T-helper 1 cell treated with Interleukin-12 subunit alpha and Interleukin-12 subunit beta and Interleukin-4 antibody, amounts not matched to agents 30 ng/mL and 1 ng/mL, for 36 hours (primary cell): ENCODE results near the gene SFT2D2. TPM values are rescaled to one million over a fixed set of nuclear protein-coding genes. Genes with fewer than 3 reads are reported as not detected.

Experiments
- intact Hi-C: fragments of 100-400 bp; cut with micrococcal nuclease; formaldehyde crosslinking; loops from one replicate; pipeline ENCODE4 v1.15.1; 2024
- total RNA-seq: library from RNA; stranded (reverse); gene quantifications from 2 replicates; pipeline ENCODE4 v1.2.3, GENCODE V29; 2022

Gene SFT2D2
- total RNA-seq, 1 donor from 2014 or later, result 86.4 TPM

DNA sequence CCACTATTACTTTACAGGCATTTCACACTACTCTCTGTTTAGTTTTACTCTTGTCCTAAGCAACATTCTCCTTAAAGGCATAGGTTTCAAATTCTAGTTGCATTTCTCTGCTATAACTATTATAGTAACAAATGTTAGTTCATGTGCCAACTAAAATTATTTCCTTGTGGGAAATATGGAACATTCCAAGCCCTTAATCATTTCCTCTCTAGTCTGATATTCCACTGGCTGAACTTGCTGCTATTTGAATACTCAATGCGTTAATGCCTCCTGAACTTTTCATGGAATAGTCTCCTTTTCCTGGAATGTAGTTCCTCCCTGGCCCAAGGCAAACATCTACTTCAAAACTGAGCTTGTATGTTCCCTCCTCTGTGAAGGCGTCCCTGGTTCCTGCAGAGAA is 35.6 kb downstream of the SFT2D2 start:
- intact Hi-C loops, result no loop called here

DNA sequence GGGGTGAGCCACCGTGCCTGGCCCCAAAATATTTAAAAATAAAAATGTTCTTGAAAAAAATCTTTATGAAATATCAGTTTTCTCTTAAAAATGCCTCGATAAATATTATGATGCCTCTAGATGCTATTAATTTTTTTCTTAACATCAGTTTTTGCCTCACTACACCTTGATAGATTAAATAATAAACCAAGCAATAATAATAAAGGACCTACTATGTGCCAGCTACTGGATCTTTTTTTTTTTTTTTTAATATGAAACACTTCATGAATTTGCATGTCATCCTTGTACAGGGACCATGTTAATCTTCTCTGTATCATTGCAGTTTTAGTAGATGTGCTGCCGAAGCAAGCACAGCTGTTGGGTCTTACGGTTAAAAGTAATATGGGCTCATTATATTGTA is 37.3 kb downstream of the SFT2D2 start:
- intact Hi-C loops, result no loop called here

- intact Hi-C loops, result no loop called here
Observed at GRCh38 chr1:168264296-168264695, 38.5 kb downstream of the SFT2D2 start.

- intact Hi-C loops, result no loop called here
Observed at GRCh38 chr1:168265596-168265995, 39.8 kb downstream of the SFT2D2 start.

DNA sequence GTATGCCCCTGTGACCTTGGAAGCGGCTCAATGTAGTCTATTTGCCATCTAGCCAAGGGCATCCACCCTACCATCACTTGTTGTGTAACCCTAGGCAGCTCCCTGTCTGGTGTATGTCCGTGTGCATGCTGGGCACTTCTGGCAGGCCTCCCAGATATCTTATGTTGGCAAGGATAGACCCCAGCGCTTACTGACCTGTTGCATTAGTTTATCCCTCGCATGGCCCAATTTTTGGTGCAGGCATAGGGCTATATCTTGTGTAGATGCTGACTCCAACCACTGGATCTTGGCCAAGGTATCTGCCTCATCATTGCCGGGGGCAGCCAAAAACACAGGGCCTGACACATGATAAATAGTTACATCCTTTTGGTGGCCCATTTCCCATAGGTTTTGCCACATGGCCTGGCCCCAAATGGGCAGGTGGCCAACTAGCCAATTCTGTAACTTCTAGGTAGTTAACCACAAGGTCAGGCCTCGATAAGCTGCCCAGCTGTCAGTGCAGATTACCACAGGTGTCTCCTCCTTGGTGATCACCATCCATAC is 40.9 kb downstream of the SFT2D2 start:
- intact Hi-C loops, result no loop called here

DNA sequence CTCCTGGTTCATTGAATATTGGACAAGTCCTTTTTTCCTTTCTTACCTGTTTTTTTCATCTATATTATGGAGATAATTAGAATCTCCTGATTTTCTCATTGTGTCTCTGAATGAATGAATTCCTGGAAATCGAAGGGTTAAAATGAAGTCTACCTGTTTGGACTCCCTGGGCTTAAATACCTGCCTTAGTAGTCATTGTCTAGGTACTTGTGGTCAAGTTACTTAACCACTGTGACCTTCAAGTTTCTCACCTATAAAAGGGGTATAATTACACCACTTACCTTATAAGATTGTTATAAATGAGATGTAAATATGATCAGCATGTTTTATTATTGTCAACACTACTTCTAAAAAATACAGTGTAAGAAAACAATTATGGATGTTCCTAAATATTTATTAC is 45.8 kb downstream of the SFT2D2 start:
- intact Hi-C loops, result no loop called here

DNA sequence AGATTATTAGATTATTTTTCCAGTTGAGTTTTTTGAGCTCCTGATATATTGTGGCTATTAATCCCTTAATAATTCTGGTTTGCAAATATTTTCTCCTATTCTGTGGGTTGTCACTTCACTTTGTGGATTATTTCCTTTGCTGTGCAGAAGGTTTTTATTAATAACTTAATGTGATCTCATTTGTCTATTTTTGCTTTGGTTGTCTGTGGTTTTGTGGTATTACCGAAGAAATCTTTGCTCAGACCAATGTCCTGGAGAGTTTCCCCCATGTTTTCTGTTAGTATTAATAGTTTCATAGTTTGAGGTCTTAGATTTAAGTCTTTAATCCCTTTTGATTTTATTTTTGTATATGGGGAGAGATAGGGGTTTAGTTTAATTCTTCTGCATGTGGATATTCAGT is 47.8 kb downstream of the SFT2D2 start:
- intact Hi-C loops, result no loop called here

GRCh38 chr1:168279253-168279652 is 53.4 kb downstream of the SFT2D2 start:
- intact Hi-C loops, result no loop called here

GRCh38 chr1:168280296-168280927 is 54.6 kb downstream of the SFT2D2 start, which contains the start of gene TBX19:
Gene TBX19 (plus strand): TSS chr1:168280877. CDS start chr1:168281091, 214 bp downstream.
- intact Hi-C loops, result no loop called here

DNA sequence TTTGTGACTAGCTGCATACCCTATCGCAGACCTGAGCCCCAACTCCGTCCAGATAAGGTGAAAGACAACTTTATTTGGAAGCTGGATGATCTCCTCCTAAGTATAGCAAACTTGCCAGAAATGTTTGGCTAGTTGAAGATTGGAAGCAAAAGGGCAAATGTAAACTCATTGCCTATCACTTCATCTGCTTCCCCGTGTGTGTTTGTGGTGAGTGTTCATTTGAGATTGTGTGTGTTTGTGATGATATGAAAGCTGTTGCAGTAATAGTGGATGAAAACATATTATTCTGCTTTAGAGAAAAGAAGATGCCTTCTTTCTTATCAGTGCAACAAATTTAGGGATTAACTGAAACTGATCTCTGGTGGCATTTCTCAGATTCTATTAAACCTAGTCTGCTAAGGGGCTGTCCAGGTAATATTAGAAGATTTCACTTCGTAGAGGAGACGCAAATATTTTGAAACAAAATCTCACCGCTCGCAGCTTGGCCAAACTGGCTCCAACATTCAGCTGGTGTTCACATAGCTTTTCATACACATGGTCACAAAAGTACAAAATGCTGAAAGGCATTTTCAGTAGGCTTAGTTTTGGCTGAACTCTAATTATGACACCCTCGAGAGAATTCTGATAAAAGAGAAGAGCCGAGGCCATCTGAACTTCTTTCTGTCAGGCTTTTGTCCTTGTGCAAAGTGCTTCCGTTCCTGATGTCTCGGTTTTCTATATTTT is 56.0 kb downstream of the SFT2D2 start:
- intact Hi-C loops, result no loop called here

DNA sequence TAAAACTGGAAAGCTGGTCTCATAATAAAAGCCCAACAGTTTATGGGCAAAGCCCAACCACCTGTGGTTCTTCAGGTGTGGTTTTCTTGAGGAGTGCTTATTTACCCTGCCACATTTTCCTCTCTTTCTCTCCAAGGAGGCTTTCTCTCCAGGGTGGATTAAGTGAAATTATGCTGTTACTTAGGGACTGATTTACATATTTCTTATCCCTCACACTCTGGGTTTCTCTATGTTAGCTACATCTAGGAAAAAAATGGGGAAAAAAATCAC is 59.7 kb downstream of the SFT2D2 start:
- intact Hi-C loops, result no loop called here

- intact Hi-C loops, result loop anchor here (2.0 kb wide), 1 partner anchor 57 kb away; no protein-coding TSS in a partner anchor
Observed at GRCh38 chr1:168285971-168286927, 60.4 kb downstream of the SFT2D2 start.

DNA sequence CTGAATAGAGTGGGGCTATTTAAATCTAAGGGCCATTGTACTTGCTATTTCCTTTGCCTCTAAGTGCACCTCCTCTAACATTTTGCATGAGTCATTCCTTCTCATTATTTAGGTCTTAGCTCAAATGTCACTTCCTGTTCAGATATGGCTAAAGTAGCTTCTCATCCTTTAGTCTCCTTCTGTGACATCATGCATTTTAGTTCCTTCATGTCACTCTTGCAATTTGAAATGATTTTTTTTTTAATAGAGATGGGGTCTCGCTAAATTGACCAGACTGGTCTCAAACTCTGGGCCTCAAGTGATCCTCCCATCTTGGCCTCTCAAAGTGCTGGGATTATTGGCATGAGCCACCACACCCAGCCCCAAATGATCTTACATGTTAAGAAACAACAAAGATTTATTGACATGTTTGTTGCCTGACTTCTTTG is 61.4 kb downstream of the SFT2D2 start:
- intact Hi-C loops, result loop anchor here (2.0 kb wide), 1 partner anchor 56 kb away; no protein-coding TSS in a partner anchor

GRCh38 chr1:168288311-168289052 is 62.7 kb downstream of the SFT2D2 start:
- intact Hi-C loops, result no loop called here

DNA sequence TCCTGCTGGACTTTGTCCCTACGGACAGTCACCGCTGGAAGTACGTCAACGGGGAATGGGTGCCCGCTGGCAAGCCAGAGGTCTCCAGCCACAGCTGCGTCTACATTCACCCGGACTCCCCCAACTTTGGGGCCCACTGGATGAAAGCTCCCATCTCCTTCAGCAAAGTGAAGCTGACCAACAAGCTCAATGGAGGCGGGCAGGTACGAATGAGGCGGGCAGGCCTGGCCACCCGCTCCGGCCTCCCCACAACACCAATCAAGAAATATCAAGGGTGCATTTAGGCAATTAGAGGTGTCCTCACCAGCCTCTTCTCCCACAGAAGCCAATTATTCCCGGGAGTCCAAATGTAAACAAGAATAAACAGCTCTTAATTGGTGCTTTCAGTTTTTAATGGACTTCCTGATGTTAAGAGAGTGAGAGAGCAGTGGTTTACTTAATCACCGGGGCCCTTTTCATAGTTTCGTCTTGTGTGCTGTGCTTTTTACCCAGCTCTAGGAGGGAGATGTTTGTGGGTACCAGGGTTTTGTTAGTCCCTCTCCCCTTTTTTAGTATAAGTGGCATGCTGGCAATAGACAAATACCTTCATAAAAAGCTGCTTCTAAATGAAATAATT is 65.5 kb downstream of the SFT2D2 start:
- intact Hi-C loops, result no loop called here

DNA sequence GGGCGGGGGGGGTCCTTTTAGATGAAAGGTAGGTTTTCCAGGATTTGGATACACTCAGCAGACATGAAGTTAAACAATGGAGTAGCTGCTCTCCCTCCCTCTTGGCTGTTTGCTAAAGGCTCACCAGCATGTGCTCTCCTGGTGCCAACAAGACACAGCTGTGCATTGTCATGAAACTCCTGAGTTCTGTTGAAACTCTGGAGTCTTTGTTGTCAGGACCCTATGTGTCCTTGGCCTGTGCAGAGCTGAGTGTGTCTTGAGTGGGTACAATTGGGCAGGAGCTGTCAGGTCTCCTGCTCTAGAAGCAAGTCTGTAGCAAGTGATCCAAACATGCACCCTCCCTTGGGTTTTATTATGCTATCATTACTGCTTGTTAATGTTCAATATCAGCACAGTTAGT is 67.6 kb downstream of the SFT2D2 start:
- intact Hi-C loops, result no loop called here

- intact Hi-C loops, result no loop called here
Observed at GRCh38 chr1:168295411-168296114, 69.8 kb downstream of the SFT2D2 start.

DNA sequence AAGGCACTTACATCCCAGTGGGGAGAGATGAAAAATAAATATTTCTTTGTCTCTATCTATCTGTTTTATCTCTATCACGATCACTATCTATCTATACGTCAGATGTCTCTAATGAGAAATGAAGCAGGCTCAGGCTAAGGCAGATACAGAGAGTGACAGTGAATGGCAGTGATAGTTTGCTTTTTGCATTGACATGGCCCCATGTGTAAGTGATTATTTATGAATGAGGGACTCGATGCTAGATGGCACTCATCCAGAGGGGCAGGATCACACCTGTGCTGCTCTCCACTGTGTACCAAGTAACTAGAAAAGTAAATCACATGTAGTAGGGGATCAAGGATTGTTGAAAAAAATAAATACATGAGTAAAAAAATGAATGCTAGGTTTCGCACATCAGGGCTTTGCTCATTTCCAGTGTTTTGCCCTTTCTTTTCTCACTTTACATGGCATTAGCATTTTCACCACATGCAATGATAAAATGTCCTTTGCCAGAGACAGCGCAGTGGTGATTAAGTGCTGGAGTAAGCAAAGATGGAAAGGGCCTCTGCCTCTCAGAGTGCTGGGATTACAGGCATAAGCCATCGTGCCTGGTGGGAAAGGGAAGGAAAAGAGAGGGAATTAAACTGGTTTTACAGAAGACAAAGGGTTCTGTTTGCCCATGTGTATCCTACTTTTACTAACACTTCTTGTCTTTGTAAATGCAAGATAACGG is 71.4 kb downstream of the SFT2D2 start:
- intact Hi-C loops, result no loop called here

DNA sequence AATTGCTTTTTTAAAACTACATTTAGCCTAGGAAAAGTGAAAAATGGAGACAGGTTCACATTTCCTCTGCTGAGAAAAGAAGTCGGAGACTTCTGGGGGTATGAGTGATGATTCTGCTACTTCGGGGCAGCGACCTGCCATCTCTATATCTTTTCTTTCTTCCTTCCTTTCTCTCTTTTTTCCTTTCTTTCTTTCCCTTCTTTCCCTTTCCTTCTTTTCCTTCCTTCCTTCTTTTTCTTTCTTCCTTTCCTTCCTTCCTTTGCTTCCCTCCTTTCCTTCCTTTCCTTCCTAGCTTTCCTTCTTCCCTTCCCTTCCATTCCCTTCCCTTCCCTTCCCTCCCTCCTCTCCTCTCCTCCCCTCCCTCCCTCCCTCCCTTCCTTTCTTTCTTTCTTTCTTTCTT is 72.6 kb downstream of the SFT2D2 start:
- intact Hi-C loops, result no loop called here
